ENCODE data around the gene CCK.

CCK gene

GRCh38 chr3:42276141-42277132, 10.5 kb upstream of the CCK start:
- Mint-ChIP-seq H3K4me3 (no peak overlapping the region), H3K9me3 (peaks cover 24% of the 10 kb centered on the region), H3K27ac (no peak overlapping the region), H3K36me3 (ENCODE audit: low read depth) (no peaks in the 10 kb centered on the region), H3K27me3 (ENCODE audit: low read depth) (peaks cover 15% of the 10 kb centered on the region), H3K4me1 (ENCODE audit: low read depth) (no peaks in the 10 kb centered on the region)

DNA sequence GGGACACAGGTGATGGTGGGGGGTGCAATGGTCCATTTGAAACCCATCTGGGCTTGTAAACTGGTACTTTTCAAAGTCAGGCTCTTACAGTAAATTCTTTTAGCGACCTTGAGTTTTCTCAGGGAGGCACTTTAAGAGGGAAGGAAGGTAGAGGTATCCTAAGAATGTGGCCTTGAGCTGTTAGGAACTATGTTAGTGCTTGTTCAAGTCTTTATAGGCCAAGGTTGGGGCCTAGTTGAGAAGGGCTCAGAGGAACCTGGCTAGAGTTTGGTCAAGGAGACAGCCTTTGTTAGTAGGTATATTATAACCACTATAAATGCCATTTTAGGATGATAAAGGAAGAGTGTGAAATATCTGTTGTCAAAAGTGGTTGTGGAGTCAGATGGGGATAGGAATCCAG, 9.2 kb upstream of the CCK start:
- Mint-ChIP-seq H3K4me1 (ENCODE audit: low read depth) (no peaks in the 10 kb centered on the region), H3K36me3 (ENCODE audit: low read depth) (no peaks in the 10 kb centered on the region), H3K27ac (no peak overlapping the region), H3K9me3 (peaks cover 16% of the 10 kb centered on the region), H3K27me3 (ENCODE audit: low read depth) (peaks cover 20% of the 10 kb centered on the region), H3K4me3 (no peak overlapping the region)

GRCh38 chr3:42274266-42274665, 8.3 kb upstream of the CCK start:
- peaks cover 7% of the 10 kb centered on the region for H3K9me3 Mint-ChIP-seq
- peaks cover 27% of the 10 kb centered on the region for H3K27me3 Mint-ChIP-seq (ENCODE audit: low read depth)
- H3K4me1 Mint-ChIP-seq (ENCODE audit: low read depth) = no peaks in the 10 kb centered on the region
- H3K27ac Mint-ChIP-seq = no peak overlapping the region
- no peaks in the 10 kb centered on the region for H3K36me3 Mint-ChIP-seq (ENCODE audit: low read depth)
- no peak overlapping the region for H3K4me3 Mint-ChIP-seq

GRCh38 chr3:42273361-42273760, 7.4 kb upstream of the CCK start:
- peaks cover 29% of the 10 kb centered on the region for H3K27me3 Mint-ChIP-seq (ENCODE audit: low read depth)
- H3K4me3 Mint-ChIP-seq = no peak overlapping the region
- H3K9me3 Mint-ChIP-seq = peaks cover 4% of the 10 kb centered on the region
- no peaks in the 10 kb centered on the region for H3K36me3 Mint-ChIP-seq (ENCODE audit: low read depth)
- H3K4me1 Mint-ChIP-seq (ENCODE audit: low read depth) = no peaks in the 10 kb centered on the region
- H3K27ac Mint-ChIP-seq = no peak overlapping the region

DNA sequence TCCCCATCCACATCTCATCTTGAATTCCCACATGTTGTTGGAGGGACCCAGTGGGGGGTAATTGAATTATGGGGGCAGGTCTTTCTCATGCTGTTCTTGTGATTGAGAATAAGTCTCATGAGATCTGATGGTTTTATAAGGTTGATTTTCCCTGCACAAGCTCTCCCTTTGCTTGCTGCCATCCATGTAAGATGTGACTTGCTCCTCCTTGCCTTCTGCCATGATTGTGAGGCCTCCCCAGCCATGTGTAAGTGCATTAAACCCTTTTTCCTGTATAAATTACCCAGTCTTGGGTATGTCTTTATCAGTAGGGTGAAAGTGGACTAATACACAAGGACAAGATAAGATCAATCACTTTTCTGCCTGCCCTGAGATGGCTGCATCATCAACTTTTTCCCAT, 5.8 kb upstream of the CCK start:
- H3K9me3 Mint-ChIP-seq = no peaks in the 10 kb centered on the region
- H3K27ac Mint-ChIP-seq = no peak overlapping the region
- H3K36me3 Mint-ChIP-seq (ENCODE audit: low read depth) = no peaks in the 10 kb centered on the region
- H3K27me3 Mint-ChIP-seq (ENCODE audit: low read depth) = peaks cover 43% of the 10 kb centered on the region
- H3K4me3 Mint-ChIP-seq = no peak overlapping the region
- no peaks in the 10 kb centered on the region for H3K4me1 Mint-ChIP-seq (ENCODE audit: low read depth)

- H3K27ac Mint-ChIP-seq = no peak overlapping the region
- H3K4me3 Mint-ChIP-seq = no peak overlapping the region
- no peaks in the 10 kb centered on the region for H3K36me3 Mint-ChIP-seq (ENCODE audit: low read depth)
- H3K27me3 Mint-ChIP-seq (ENCODE audit: low read depth) = peaks cover 54% of the 10 kb centered on the region
- no peaks in the 10 kb centered on the region for H3K4me1 Mint-ChIP-seq (ENCODE audit: low read depth)
- H3K9me3 Mint-ChIP-seq = no peaks in the 10 kb centered on the region
These were observed 4.6 kb upstream of the CCK start for GRCh38 chr3:42270561-42270960.

DNA sequence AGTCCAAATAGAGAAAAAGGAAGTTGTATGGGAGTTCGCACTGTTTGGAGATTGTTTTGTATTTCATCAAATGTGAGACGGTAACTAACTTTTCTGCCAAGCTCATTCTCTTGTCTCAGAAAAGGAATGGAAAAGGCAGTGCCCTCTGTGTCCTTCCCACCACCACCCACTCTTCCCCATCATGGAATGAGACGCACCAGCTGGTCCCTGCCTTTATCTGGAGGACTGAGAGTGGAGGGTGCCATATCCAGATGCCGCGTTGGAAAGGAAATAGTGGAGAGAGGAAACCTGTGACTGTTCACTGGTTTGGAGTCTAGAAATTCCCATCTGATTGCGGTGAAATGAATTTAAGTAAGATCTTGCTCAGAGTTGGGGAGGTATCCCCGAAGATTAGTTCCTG, 3.7 kb upstream of the CCK start:
- Mint-ChIP-seq H3K27me3 (ENCODE audit: low read depth) (peaks cover 53% of the 10 kb centered on the region), H3K9me3 (no peaks in the 10 kb centered on the region), H3K4me1 (ENCODE audit: low read depth) (no peaks in the 10 kb centered on the region), H3K4me3 (no peak overlapping the region), H3K27ac (no peak overlapping the region), H3K36me3 (ENCODE audit: low read depth) (no peaks in the 10 kb centered on the region)

- H3K27ac Mint-ChIP-seq = no peak overlapping the region
- H3K27me3 Mint-ChIP-seq (ENCODE audit: low read depth) = peaks cover 68% of the 10 kb centered on the region
- peaks cover 4% of the 10 kb centered on the region for H3K4me1 Mint-ChIP-seq (ENCODE audit: low read depth)
- no peaks in the 10 kb centered on the region for H3K9me3 Mint-ChIP-seq
- no peaks in the 10 kb centered on the region for H3K36me3 Mint-ChIP-seq (ENCODE audit: low read depth)
- H3K4me3 Mint-ChIP-seq = no peak overlapping the region
These were observed 1.9 kb upstream of the CCK start for GRCh38 chr3:42267878-42268277.

GRCh38 chr3:42265059-42265991, 660 bp downstream of the CCK start:
- H3K36me3 Mint-ChIP-seq (ENCODE audit: low read depth) = no peaks in the 10 kb centered on the region
- H3K27me3 Mint-ChIP-seq (ENCODE audit: low read depth) = peaks cover 79% of the 10 kb centered on the region
- peaks cover 4% of the 10 kb centered on the region for H3K4me1 Mint-ChIP-seq (ENCODE audit: low read depth)
- no peaks in the 10 kb centered on the region for H3K9me3 Mint-ChIP-seq
- no peak overlapping the region for H3K4me3 Mint-ChIP-seq
- no peak overlapping the region for H3K27ac Mint-ChIP-seq

DNA sequence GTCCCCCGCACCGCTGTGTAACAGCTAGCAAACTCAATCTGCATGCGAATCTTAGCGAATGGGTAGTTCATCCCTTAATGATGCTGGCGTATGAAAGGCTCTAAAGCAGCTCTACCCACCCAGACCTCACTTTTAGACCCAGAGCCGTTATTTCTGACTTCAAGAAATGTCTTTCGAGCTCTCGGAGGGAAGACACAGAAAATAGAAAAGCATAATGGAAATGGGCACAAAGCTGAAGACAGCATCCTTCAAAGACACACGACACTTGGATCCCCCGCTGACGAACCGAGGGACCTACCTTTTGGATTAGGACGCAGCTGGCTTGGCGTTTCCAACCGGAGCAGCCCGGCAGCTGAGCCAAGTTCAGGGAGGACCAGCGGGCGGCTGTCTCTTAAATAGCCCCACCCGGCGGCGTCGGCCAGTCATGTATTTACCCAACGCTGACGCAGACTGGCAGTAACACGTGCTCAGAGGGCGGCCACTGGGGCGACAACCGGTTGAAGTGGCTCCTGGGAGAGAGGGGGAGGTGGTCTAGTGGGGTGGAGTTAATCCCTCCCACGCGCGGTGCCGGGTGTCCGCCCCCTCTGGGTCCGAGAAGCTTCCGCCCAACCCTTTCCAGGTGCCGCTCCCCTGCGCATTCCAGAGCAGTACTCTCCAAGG, 1.5 kb downstream of the CCK start:
- Mint-ChIP-seq H3K27ac (no peak overlapping the region), H3K9me3 (no peaks in the 10 kb centered on the region), H3K27me3 (ENCODE audit: low read depth) (peaks cover 76% of the 10 kb centered on the region), H3K36me3 (ENCODE audit: low read depth) (no peaks in the 10 kb centered on the region), H3K4me3 (no peak overlapping the region), H3K4me1 (ENCODE audit: low read depth) (peaks cover 4% of the 10 kb centered on the region)

- Mint-ChIP-seq H3K9me3 (no peaks in the 10 kb centered on the region), H3K4me3 (no peak overlapping the region), H3K4me1 (ENCODE audit: low read depth) (peaks cover 4% of the 10 kb centered on the region), H3K27ac (no peak overlapping the region), H3K27me3 (ENCODE audit: low read depth) (peaks cover 73% of the 10 kb centered on the region), H3K36me3 (ENCODE audit: low read depth) (no peaks in the 10 kb centered on the region)
These were observed 2.3 kb downstream of the CCK start for GRCh38 chr3:42263354-42264346.

- no peaks in the 10 kb centered on the region for H3K36me3 Mint-ChIP-seq (ENCODE audit: low read depth)
- H3K9me3 Mint-ChIP-seq = no peaks in the 10 kb centered on the region
- no peak overlapping the region for H3K27ac Mint-ChIP-seq
- peaks cover 4% of the 10 kb centered on the region for H3K4me1 Mint-ChIP-seq (ENCODE audit: low read depth)
- peaks cover 67% of the 10 kb centered on the region for H3K27me3 Mint-ChIP-seq (ENCODE audit: low read depth)
- H3K4me3 Mint-ChIP-seq = no peak overlapping the region
These were observed 3.5 kb downstream of the CCK start for GRCh38 chr3:42262525-42262924.

DNA sequence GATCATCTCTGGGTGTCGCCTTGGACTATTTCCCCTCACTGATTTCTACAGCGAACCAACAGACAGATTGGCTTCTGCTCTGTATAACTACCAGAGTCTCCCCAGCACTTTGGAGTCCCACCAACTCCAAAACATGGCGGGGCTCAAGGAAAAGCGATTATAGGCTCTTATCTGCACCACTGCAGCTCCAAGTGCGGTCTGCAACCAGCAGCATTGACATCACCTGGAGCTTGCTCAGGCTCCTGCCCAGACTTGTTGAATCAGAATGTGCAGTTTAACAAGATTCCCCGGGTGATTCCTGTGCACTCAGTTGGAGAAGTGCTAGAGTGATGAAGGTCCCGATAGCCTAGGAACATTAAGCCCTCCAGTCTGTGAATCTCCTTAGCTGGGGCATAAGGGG, 9.0 kb downstream of the CCK start:
- no peak overlapping the region for H3K4me3 Mint-ChIP-seq
- no peak overlapping the region for H3K27ac Mint-ChIP-seq
- H3K27me3 Mint-ChIP-seq (ENCODE audit: low read depth) = peaks cover 43% of the 10 kb centered on the region
- H3K36me3 Mint-ChIP-seq (ENCODE audit: low read depth) = no peaks in the 10 kb centered on the region
- H3K9me3 Mint-ChIP-seq = no peaks in the 10 kb centered on the region
- no peaks in the 10 kb centered on the region for H3K4me1 Mint-ChIP-seq (ENCODE audit: low read depth)

All from T-helper 1 cell treated with Interleukin-12 subunit alpha and Interleukin-12 subunit beta and Interleukin-4 antibody, amounts not matched to agents 30 μg/mL and 1 μg/mL, for 36 hours (primary cell).